Measurements from ENCODE around the gene LRRC8A.
A peak's percentile ranks its signal among the peaks of the same experiment; 100 is the strongest.

The LRRC8A gene

DNA sequence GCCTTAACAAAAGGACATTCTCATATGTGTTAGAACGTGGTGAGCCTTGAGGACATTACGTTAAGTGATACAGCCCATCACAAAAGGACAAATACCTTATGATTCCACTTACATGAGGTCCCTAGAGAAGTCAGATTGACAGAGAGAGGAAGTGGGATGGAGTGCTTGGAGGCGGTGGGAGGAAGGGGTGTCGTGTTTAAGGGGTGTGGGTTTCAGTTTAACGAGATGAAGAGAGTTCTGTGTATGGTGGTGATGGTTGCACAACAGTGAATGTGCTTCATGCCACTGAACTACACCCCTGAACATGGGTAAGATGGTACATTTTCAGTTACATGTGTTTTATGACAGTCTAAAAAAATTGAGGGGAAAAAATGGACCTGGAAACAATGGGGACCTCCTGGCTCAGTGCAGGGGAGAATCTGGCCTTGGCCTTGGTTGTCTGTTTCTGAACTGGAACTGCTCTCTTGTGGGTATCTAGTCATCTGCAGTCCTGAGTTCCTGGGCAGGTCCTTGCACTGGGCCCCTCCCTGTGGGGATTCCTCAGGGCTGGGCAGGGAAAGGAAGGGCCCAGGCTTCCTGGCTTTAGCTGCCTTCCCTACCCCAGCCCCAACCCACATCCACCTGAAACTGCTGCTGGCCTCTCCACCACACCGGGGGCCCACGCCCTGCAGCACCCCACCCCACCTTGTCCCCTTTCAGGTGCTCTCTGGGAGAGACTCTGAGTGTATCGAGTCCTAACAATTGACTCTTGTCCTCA lies 17.8 kb downstream of the LRRC8A start:
- DNase-seq (ENCODE audit: low read depth in 3 of 3, low spot score in 1 of 3), result no peak

DNA sequence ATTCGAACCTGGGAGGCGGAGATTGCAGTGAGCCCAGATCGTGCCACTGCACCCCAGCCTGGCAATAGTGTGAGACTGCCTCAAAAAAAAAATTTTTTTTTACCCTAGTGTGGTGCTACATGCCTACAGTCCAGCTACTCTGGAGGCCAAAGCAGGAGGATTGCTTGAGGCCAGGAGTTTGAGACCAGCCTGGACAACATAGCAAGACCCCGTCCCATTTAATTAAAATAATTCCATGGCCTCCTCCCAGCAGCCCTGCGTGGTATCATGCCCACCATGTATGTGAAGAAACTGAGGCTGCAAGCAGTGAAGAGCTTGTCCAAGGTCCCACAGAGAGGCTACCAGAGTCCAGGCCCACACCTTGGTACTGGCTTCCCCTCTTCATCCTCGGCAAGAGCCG lies 19.4 kb downstream of the LRRC8A start:
- DNase-seq (ENCODE audit: low read depth in 3 of 3, low spot score in 1 of 3), result no peak

DNA sequence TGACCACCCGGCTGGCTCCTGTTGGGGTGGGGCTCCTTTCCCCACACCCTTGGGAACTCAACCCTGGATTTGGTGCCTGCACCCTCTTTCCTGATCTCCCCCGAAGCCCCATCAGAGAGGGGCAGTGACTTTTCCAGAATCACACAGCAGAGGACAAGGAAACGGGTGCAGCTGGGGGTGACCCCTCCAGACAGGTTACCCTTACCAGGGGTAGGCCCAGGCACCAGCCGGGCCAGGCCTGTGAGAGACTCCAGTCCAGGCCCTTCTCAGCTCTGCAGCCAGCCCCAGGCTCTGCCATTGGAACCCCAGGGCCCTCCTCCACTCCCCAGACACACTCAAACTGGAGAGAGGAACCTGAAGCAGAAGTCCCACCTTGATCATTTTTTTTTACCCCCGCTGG lies 19.9 kb downstream of the LRRC8A start:
- no peak for DNase-seq (ENCODE audit: low read depth in 3 of 3, low spot score in 1 of 3)

DNA sequence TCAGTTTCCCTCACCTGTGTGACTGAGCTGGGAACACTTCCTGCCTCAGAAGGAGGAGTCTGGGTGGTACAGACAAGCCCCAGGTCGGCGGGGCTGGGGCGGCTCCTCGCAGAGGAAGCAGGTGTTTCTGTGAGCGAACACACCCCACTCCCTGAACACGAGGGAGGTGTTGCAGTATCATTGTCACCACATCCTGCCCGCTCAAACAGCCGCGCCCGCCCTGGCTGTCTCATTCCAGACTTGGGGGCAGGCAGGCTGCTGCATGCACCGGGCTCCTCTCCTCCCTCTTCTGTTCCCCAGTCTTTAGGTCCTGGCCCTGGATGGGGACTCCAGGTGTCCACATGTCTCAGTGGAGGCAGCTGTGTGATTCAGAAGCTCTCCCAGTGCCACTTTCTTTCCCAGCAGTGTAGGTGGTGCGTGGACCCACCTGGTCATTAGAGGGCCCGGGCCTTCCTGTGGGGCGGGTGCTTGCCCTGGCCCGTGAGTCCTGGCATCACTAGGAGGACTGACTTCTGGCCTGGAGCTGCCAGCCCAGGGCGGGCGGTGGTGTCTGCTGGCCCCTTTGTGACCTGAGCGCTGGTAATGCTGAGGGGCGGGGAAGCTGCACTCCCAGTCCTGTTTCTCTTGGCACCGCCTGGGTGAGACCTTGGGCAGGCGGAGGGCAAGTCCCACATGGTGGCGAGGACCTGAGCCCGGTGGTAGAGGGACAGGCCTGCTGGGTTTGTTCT lies 20.6 kb downstream of the LRRC8A start:
- peak; percentile 61 to 79 (median 70) for DNase-seq (ENCODE audit: low read depth in 3 of 3, low spot score in 1 of 3)

DNA sequence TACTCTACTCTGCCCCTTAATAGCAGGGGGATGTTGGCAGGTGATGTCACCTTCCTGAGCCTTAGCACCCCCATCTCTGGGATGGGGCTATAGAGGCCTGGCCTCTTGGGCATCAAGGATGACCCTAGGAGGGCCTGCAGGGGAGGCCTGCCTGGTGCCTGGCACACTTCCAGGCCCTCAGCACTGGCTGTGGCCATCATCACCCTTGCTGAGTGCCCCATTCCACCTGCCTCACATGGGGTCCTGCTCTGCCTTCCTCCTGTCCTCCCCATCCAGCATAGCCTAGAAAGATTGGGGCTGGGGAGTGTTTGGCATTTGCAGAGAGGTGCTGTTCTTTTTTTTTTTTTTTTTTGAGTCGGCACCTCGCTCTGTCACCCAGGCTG lies 21.1 kb downstream of the LRRC8A start:
- no peak for DNase-seq (ENCODE audit: low read depth in 3 of 3, low spot score in 1 of 3)

DNA sequence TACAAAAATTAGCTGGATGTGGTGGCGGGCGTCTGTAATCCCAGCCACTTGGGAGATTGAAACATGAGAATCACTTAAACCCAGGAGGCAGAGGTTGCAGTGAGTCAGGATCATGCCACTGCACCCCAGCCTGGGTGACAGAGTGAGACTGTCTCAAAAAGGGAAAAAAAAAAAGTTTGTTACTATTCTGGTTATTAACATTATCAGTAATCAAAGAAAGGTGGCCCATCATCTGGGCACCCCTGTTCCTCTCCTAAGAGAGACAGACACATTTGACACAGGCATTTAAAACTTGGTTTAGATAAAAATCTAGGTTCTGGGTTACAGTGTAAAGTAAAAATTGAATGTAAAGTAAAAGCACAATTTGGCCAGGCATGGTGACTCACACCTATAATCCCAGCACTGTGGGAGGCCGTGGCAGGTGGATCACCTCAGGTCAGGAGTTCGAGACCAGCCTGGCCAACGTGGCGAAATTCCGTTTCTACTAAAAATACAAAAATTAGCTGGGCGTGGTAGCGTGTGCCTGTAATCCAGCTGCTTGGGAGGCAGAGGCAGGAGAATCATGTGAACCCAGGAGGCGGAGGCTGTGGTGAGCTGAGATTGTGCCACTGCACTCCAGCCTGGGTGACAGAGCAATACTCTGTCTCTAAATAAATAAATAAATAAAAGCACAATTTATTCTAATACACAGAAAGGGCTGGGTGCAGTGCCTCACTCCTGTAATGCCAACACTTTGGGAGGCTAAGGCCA lies 22.1 kb downstream of the LRRC8A start:
- no peak for DNase-seq (ENCODE audit: low read depth in 3 of 3, low spot score in 1 of 3)

DNA sequence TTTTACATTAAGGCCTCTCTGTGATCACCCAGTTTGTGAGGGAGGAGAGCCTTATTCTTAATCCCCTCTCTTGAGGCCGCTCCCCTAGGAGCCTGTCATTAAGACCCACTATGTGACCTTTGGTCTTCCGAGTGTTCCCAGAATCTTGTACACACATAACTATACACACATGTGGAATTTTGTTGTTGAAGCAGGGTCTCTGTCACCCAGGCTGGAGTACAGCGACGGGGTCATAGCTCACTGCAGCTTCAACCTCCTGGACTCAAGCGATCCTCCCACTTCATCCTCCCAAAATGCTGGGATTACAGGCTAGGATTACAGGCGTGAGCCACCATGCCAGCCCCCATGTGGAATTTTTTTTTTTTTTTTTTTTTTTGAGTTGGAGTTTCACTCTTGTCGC lies 24.0 kb downstream of the LRRC8A start:
- DNase-seq (ENCODE audit: low read depth in 3 of 3, low spot score in 1 of 3), result no peak

DNA sequence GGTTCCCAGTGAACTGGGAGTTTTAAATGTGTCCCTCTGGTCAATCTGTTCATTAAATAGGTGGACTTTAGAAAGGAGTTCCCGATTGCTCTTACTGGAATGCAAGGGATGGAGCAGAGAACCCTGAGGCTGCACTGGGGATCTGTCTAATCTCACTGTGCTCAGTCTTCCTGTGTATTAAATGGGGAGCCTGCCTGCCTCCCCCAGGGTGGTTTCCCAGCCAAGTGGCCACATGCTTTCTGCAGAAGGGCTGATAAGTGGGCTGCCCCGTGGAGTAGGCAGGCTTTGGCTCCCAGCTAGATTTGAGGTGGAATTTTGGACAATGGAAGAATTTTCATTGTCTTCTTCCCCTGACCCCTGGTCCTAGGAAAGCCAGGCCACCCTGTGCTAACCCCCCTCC lies 24.8 kb downstream of the LRRC8A start:
- no peak for DNase-seq (ENCODE audit: low read depth in 3 of 3, low spot score in 1 of 3)

DNA sequence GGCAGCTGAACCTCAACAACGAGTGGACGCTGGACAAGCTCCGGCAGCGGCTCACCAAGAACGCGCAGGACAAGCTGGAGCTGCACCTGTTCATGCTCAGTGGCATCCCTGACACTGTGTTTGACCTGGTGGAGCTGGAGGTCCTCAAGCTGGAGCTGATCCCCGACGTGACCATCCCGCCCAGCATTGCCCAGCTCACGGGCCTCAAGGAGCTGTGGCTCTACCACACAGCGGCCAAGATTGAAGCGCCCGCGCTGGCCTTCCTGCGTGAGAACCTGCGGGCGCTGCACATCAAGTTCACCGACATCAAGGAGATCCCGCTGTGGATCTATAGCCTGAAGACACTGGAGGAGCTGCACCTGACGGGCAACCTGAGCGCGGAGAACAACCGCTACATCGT lies 26.4 kb downstream of the LRRC8A start:
- DNase-seq (ENCODE audit: low read depth in 3 of 3, low spot score in 1 of 3), result no peak

DNA sequence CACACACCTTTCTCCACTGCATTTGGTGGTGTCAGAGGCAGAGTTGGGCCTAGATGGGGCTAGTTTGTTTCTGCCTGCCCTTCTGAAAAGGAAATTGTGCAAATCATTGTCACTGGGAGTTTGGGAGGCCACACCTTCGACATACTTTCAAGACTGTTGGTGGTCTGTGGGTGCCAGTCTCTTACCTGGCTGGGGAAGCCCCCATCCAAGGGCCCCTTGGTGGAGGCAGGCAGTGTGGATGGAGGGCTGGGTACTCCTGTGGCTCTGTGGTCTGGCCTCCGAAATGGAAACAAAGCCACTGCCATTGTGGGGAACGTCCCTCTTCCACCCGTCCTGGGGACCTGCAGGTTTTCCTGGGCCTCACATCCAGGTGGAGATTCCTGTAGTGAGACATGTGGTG lies 27.9 kb downstream of the LRRC8A start:
- no peak for DNase-seq (ENCODE audit: low read depth in 3 of 3, low spot score in 1 of 3)

DNA sequence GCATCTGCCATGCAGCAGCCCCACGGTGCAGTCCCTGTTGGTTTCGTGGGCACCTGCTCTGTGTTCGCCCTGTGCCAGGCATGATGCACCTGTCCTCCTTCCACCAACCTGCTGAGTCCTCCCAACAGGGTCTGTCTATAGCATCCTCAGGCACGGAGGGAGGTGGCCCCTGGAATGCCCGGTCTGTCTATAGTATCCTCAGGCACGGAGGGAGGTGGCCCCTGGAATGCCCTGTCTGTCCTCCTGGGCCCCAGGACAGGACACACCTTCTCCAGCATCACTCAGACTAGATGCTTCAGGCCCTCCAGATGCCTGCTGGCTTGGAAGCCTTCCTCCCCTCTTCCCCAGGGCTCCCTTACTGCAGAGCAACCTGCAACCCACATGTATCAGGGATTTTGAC lies 29.0 kb downstream of the LRRC8A start:
- DNase-seq (ENCODE audit: low read depth in 3 of 3, low spot score in 1 of 3), result no peak

DNA sequence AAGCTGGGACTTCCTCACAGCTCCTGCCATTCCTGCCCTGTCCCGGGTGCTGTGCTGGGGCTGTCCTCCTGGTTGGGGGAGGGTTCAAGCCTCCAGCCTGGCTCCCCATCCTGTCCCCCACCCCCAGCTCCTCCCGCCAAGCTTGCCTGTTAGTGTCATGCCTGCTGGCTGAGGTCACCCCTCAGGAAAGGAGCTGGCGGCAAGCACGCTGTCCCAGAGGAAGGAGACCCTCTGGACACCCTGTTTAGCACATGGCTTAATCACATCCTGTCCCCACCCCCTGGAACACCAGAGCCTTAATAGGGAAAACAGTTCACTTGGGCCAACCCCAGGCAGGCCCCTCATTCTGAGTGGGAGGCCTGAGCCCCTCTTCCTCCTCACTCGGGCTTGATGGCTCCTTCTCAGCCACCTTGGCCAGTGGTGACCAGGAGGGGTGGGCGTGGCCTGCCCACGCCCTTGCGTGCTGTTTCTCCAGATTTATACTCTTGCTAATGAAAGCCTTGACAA lies 29.6 kb downstream of the LRRC8A start:
- no peak for DNase-seq (ENCODE audit: low read depth in 3 of 3, low spot score in 1 of 3)

DNA sequence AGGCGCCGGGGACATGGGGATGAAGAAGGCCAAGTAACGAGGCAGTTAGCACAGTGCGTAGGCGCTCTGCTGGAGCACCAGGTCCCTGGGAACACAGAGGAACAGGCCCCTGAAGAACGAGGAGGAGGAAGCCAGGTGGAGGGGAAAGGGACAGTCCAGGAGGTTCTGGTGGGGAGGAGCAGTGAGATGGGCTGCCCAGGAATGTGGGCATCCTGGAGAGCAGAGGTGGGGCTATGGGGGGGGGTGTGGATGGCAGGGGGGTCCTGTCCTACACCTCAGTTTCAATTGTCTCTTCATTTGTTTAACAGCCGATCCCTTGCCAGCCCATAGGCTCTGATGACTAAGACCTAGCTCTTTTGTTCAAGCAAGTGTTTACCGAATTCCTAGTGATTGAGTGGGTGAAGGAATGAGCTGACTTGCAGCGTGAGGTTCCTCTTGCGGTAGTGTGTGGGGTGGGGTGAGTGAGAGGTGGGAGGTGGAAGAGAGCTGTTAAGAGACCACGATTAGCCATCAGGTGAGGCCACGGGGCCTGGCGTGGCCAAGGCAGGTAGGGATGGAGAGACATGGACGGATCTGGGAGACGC lies 30.4 kb downstream of the LRRC8A start:
- DNase-seq (ENCODE audit: low read depth in 3 of 3, low spot score in 1 of 3), result no peak

DNA sequence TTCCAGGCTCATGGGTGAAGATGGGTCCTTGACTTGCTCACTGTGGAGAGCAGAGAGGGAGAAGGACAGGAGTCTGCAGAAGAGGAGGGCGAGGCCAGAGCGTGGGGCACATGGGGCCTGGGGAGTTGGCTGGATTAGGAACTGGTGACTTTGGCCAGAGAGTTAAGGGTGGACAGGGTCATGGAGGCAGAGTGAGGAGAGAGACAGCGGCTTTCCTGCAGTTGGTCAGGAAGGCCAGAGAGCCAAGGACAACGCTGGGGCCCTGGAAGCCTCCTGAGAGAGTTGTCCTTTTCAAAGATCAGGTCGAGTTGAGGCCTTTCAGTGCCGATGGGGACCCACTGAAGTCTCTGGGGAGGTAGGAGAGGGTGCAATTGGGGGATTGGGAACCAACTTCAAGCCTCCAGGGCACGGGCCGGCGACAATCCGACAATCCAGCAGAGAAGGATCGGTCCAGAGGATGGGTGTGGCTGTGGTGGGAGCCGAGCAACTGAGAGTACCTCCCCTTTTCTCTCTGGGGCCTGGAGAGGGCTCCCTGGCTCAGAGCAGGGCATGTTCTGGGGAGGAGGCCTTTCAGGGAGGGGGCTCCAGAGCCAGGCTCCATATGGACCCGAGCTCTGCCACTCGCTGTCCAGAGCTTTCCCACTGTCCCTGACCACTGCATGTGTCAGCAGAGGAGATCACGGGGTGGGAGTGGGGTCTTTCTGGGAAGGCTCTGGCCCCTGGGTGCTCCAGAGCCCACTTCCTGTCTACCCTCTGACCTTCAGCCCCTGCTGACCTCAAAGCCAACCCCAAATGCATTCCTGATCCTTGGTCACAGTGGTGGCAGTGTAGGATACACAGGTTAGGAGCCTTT lies 31.3 kb downstream of the LRRC8A start:
- no peak for DNase-seq (ENCODE audit: low read depth in 3 of 3, low spot score in 1 of 3)

DNA sequence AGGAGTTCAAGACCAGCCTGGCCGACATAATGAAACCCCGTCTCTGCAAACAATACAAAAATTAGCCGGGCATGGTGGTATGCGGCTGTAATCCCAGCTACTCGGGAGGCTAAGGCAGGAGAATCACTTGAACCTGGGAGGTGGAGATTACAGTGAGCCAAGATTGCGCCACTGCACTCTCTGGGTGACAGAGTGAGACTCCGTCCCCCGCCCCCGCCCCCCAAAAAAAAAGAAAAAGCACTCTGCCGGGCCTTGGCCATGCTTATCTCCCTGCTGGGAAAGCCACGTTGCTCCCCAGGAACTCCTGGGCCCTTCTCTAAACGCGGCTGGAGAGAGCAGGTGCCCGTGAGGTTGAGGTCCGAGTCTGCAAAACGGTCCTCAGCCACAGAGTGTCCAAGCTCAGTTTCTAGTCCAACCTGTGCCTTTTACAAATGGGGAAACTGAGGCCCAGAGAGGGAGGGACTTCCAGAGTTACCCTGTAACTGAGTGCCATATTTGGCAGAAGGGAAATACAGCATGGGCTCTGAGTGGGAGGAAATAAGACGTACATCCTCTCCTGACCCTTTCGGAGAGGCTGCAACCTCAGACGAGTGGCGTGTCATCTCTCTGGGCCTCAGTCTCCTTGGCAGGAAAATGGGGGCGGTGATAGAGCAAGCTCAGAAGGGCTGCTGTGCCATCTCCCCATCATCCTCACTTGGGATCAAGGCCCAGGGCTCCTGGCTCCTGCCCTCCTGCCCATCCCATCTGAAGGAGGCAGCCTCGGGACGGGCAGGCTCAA lies 32.3 kb downstream of the LRRC8A start:
- no peak for DNase-seq (ENCODE audit: low read depth in 3 of 3, low spot score in 1 of 3)

DNA sequence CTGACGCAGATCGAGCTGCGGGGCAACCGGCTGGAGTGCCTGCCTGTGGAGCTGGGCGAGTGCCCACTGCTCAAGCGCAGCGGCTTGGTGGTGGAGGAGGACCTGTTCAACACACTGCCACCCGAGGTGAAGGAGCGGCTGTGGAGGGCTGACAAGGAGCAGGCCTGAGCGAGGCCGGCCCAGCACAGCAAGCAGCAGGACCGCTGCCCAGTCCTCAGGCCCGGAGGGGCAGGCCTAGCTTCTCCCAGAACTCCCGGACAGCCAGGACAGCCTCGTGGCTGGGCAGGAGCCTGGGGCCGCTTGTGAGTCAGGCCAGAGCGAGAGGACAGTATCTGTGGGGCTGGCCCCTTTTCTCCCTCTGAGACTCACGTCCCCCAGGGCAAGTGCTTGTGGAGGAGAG lies 34.3 kb downstream of the LRRC8A start:
- DNase-seq (ENCODE audit: low read depth in 3 of 3, low spot score in 1 of 3), result no peak

DNA sequence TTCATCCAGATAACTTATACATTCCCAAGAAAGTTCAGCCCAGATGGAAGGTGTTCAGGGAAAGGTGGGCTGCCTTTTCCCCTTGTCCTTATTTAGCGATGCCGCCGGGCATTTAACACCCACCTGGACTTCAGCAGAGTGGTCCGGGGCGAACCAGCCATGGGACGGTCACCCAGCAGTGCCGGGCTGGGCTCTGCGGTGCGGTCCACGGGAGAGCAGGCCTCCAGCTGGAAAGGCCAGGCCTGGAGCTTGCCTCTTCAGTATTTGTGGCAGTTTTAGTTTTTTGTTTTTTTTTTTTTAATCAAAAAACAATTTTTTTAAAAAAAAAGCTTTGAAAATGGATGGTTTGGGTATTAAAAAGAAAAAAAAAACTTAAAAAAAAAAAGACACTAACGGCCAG lies 34.8 kb downstream of the LRRC8A start:
- no peak for DNase-seq (ENCODE audit: low read depth in 3 of 3, low spot score in 1 of 3)

DNA sequence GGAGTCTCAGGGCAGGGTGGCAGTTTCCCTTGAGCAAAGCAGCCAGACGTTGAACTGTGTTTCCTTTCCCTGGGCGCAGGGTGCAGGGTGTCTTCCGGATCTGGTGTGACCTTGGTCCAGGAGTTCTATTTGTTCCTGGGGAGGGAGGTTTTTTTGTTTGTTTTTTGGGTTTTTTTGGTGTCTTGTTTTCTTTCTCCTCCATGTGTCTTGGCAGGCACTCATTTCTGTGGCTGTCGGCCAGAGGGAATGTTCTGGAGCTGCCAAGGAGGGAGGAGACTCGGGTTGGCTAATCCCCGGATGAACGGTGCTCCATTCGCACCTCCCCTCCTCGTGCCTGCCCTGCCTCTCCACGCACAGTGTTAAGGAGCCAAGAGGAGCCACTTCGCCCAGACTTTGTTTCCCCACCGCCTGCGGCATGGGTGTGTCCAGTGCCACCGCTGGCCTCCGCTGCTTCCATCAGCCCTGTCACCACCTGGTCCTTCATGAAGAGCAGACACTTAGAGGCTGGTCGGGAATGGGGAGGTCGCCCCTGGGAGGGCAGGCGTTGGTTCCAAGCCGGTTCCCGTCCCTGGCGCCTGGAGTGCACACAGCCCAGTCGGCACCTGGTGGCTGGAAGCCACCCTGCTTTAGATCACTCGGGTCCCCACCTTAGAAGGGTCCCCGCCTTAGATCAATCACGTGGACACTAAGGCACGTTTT lies 35.4 kb downstream of the LRRC8A start:
- no peak for DNase-seq (ENCODE audit: low read depth in 3 of 3, low spot score in 1 of 3)

DNA sequence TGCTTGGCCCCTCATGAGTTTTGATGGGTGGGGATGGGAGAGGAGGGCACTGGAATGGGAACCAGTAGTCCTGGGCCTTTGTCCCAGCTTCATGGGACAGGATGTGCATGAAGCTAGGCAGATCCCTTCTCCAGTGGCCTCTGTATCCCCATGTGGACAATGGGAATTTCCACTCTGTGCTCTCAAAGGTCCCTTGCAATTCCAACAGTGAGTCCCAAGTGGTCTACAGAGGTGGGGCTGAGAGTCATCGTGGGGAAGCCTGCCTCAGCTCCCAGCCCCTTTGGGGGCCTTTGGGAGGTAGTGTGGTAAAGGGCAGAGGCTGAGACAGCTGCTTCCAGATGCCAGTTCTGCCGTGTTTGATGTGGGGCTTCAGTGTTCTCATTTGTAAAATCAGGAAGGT lies 37.0 kb downstream of the LRRC8A start:
- DNase-seq (ENCODE audit: low read depth in 3 of 3, low spot score in 1 of 3), result no peak

All from stimulated activated CD4-positive, alpha-beta T cell treated with anti-CD3 and anti-CD28 coated beads, TNF-alpha, amount 100 ng/mL, for 1 hour (primary cell).